ENCODE data around the gene CDNF. TPM values are rescaled to one million over a fixed set of nuclear protein-coding genes. Genes with fewer than 3 reads are reported as not detected.

CDNF gene
- total and polyA plus RNA-seq, 11 donors = 0.61 to 5.4 (median 2.8) TPM

- Histone ChIP-seq H3K27me3 (no peaks in the 10 kb centered on the region), H3K27ac (peak overlapping the region in 5 of 12 donors; percentile 94 to 98 (median 94)), H3K4me3 (no peak overlapping the region), H3K9me3 (no peaks in the 10 kb centered on the region), H3K36me3 (peaks cover 0 to 16% (median 13%) of the 10 kb centered on the region in 9 donors), H3K4me1 (peaks cover 5 to 26% (median 17%) of the 10 kb centered on the region in 12 donors)
- TF ChIP-seq CTCF (IDR thresholded peaks at IDR 0.05) (no peak), POLR2A (IDR thresholded peaks at IDR 0.05) (no peak)
- no peak for ATAC-seq
- WGBS, 4 donors = 91 to 98% (median 95%) methylated on average over 2 of the region's 2 CpGs
- intact Hi-C loops (cut with DNase I) = loop anchor here in 6 of 10 donors (5.0 to 10.0 kb wide), 6 partner anchors 41 to 234 kb away; partner anchors contain the start of genes MEIG1 (in 3 of the 6), SUV39H2 (in 3 of the 6) and DCLRE1C (in 2 of the 6)
- no peak for DNase-seq
These were observed 1.6 kb downstream of the CDNF start for GRCh38 chr10:14836208-14836607.

GRCh38 chr10:14833106-14833505, 4.7 kb downstream of the CDNF start:
- Histone ChIP-seq H3K27me3 (no peaks in the 10 kb centered on the region), H3K4me3 (no peak overlapping the region), H3K27ac (no peak overlapping the region), H3K4me1 (peaks cover 0 to 13% (median 9%) of the 10 kb centered on the region in 12 donors), H3K36me3 (peaks cover 0 to 6% (median 0%) of the 10 kb centered on the region in 9 donors), H3K9me3 (no peaks in the 10 kb centered on the region)
- TF ChIP-seq CTCF (IDR thresholded peaks at IDR 0.05) = no peak
- no peak for TF ChIP-seq POLR2A (IDR thresholded peaks at IDR 0.05)
- ATAC-seq (no peak), DNase-seq (no peak)
- 67 to 84% (median 76%) methylated on average over 3 of the region's 3 CpGs for WGBS, 4 donors
- intact Hi-C loops (cut with DNase I) = loop anchor here in 1 of 10 donors (10.0 kb wide), 2 partner anchors 122 to 228 kb away; partner anchors contain the start of genes DCLRE1C and MEIG1

GRCh38 chr10:14826076-14826829, 11.6 kb downstream of the CDNF start:
- Histone ChIP-seq H3K27me3 (no peaks in the 10 kb centered on the region), H3K4me1 (peaks cover 0 to 9% (median 2%) of the 10 kb centered on the region in 12 donors), H3K4me3 (no peak overlapping the region), H3K36me3 (no peaks in the 10 kb centered on the region), H3K27ac (peak overlapping the region in 1 of 12 donors; percentile 18), H3K9me3 (no peaks in the 10 kb centered on the region)
- 63 to 77% (median 69%) methylated on average over 1 of the region's 1 CpG for WGBS, 4 donors
- no peak for ATAC-seq
- intact Hi-C loops (cut with DNase I) = loop anchor here in 6 of 10 donors (10.0 kb wide), 4 partner anchors 221 to 331 kb away; no protein-coding TSS in a partner anchor
- DNase-seq = no peak
- TF ChIP-seq CTCF (IDR thresholded peaks at IDR 0.05) = no peak
- TF ChIP-seq POLR2A (IDR thresholded peaks at IDR 0.05) = no peak

GRCh38 chr10:14823966-14824365, 13.9 kb downstream of the CDNF start:
- no peaks in the 10 kb centered on the region for H3K9me3 ChIP-seq
- no peaks in the 10 kb centered on the region for H3K36me3 ChIP-seq
- H3K27me3 ChIP-seq = no peaks in the 10 kb centered on the region
- no peak overlapping the region for H3K4me3 ChIP-seq
- no peak for ATAC-seq
- no peak overlapping the region for H3K27ac ChIP-seq
- intact Hi-C loops (cut with DNase I) = loop anchor here (1.0 to 10.0 kb wide), 10 partner anchors 219 to 329 kb away; no protein-coding TSS in a partner anchor
- no peak for TF ChIP-seq POLR2A (IDR thresholded peaks at IDR 0.05)
- no peak for TF ChIP-seq CTCF (IDR thresholded peaks at IDR 0.05)
- DNase-seq = no peak
- peaks cover 0 to 9% (median 2%) of the 10 kb centered on the region in 12 donors for H3K4me1 ChIP-seq
- 68 to 97% (median 91%) methylated on average over 3 of the region's 3 CpGs for WGBS, 4 donors

All from heart left ventricle (tissue), 16 donors.